PC-3 (cell line): ENCODE data around the gene ST6GALNAC3. TPM values are rescaled to one million over a fixed set of nuclear protein-coding genes. Genes with fewer than 3 reads are reported as not detected.
A peak's percentile ranks its signal among the peaks of the same experiment; 100 is the strongest.

Experiments
- ATAC-seq: fragments of 200-7000 bp; cut with Tn5 transposase; 2 replicates; pipeline ENCODE4 v1.9.1; 2020; ENCODE audit warnings: mild to moderate bottlenecking, moderate library complexity
- BruUV-seq: library from RNA; stranded (reverse); fragments of 400-500 nt; replicated peaks from 2 replicates; lab custom pipeline; 2021; lab: Mats Ljungman, UMichigan
- CTCF ChIA-PET: fragments of 300-600 bp; sonication (Branson Sonifier 250); formaldehyde crosslinking; loops from one replicate; lab custom pipeline; 2022; ENCODE audit warnings: antibody characterized with exemption; lab: Charles Lee
- POLR2A ChIA-PET: fragments of 300-600 bp; sonication (Branson Sonifier 250); formaldehyde crosslinking; loops from one replicate; lab custom pipeline; 2022; ENCODE audit warnings: antibody characterized with exemption; ENCODE audit not compliant: unreplicated experiment; lab: Charles Lee
- DNase-seq: peaks from one replicate; pipeline ENCODE4 v3.0.0-alpha.2; 2015
- H2AFZ ChIP-seq: fragments of 300-600 bp; sonication (generic); 2 replicates; pipeline ENCODE4 v1.6.0; 2016; ENCODE audit warnings: antibody characterized with exemption, low read length
- H3F3A ChIP-seq: fragments of 300-600 bp; sonication (generic); one replicate; pipeline ENCODE4 v1.6.0; 2017; ENCODE audit warnings: antibody characterized with exemption, low read length, control low read depth, mild to moderate bottlenecking; ENCODE audit not compliant: unreplicated experiment
- H3K27ac ChIP-seq: fragments of 300-600 bp; sonication (generic); 2 replicates; pipeline ENCODE4 v1.5.1; 2016; ENCODE audit warnings: mild to moderate bottlenecking, low read length
- H3K27me3 ChIP-seq: fragments of 300-600 bp; sonication (generic); 2 replicates; pipeline ENCODE4 v1.6.1; 2016; ENCODE audit warnings: low read length, mixed read lengths
- H3K36me3 ChIP-seq: fragments of 300-600 bp; sonication (generic); 2 replicates; pipeline ENCODE4 v1.6.1; 2016; ENCODE audit warnings: low read depth, mixed run types, low read length, mixed read lengths
- H3K4me1 ChIP-seq: fragments of 300-600 bp; sonication (generic); 2 replicates; pipeline ENCODE4 v1.5.1; 2016; ENCODE audit warnings: low read length; ENCODE audit not compliant: insufficient read depth
- H3K4me2 ChIP-seq: fragments of 300-600 bp; sonication (generic); 2 replicates; pipeline ENCODE4 v1.6.0; 2016; ENCODE audit warnings: low read length
- H3K4me3 ChIP-seq: fragments of 300-600 bp; sonication (generic); 2 replicates; pipeline ENCODE4 v1.5.1; 2016; ENCODE audit warnings: mild to moderate bottlenecking, low read length, mixed read lengths
- H3K79me2 ChIP-seq: fragments of 300-600 bp; sonication (generic); 2 replicates; pipeline ENCODE4 v1.6.1; 2017; ENCODE audit warnings: low read length, mixed read lengths
- H3K9ac ChIP-seq: fragments of 300-600 bp; sonication (generic); 2 replicates; pipeline ENCODE4 v1.6.0; 2016; ENCODE audit warnings: mild to moderate bottlenecking, low read length
- H3K9me2 ChIP-seq: fragments of 300-600 bp; sonication (generic); replicated peaks from 2 replicates; pipeline ENCODE4 v1.6.1; 2016; ENCODE audit warnings: mixed run types, low read length, mixed read lengths
- H3K9me3 ChIP-seq: fragments of 300-600 bp; sonication (generic); 2 replicates; pipeline ENCODE4 v1.6.1; 2016; ENCODE audit warnings: low read length, mixed read lengths
- H4K20me1 ChIP-seq: fragments of 300-600 bp; sonication (generic); 2 replicates; pipeline ENCODE4 v1.6.1; 2016; ENCODE audit warnings: low read length, mixed read lengths
- EZH2 ChIP-seq: fragments of 300-600 bp; sonication (generic); IDR thresholded peaks from one replicate; pipeline ENCODE4 v1.6.1; 2017; ENCODE audit warnings: antibody characterized with exemption, mild to moderate bottlenecking, low read length; ENCODE audit not compliant: unreplicated experiment
- EZH2phosphoT487 ChIP-seq: fragments of 300-600 bp; sonication (generic); IDR thresholded peaks from 2 replicates; pipeline ENCODE4 v1.6.1; 2018; ENCODE audit warnings: mild to moderate bottlenecking, antibody characterized with exemption, low read length, borderline replicate concordance
- intact Hi-C: fragments of 100-400 bp; cut with micrococcal nuclease; formaldehyde crosslinking; loops from 2 replicates; pipeline ENCODE4 v1.9.0; 2023
- total RNA-seq: library from RNA; depleted of rRNA; stranded (reverse); fragments of >200 nt; gene quantifications from 2 replicates; pipeline ENCODE4 v1.2.3, GENCODE V29; 2014
- TF ChIP-seq, protein P1 (sequence below): fragments of 300-600 bp; sonication (generic); conservative IDR thresholded peaks from 2 replicates; pipeline ENCODE4 v1.5.1; 2017; ENCODE audit warnings: antibody characterized with exemption, low read depth, mild to moderate bottlenecking, low read length

Gene ST6GALNAC3
- total RNA-seq, 1 experiment from 2014 or later, result not detected

DNA sequence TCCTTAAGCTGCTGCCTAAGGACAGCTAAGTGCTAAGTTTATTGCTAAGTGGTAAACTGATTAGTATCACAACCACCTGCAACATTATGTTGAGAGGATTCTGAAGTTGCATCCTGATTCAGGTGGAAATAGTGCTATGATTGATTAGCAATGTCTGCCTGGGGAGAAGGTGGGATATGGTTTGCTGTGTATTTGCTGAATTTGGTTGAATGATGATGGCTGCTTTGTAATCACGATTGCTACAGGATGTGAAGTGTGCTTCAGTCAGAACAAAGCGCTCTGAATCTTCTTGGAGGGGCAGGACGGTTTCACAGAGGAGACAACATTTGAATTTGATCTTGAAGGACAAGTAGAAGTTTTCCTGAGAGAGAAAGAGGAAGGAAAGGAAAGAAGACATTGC lies 226.0 kb downstream of the ST6GALNAC3 start:
- Histone ChIP-seq H3F3A (no peaks in the 10 kb centered on the region), H3K4me3 (no peak overlapping the region), H2AFZ (no peak overlapping the region), H3K36me3 (no peaks in the 10 kb centered on the region), H3K9me3 (no peaks in the 10 kb centered on the region), H3K9me2 (no peaks in the 10 kb centered on the region), H3K79me2 (no peaks in the 10 kb centered on the region), H3K27me3 (peaks cover 18% of the 10 kb centered on the region), H3K4me1 (no peaks in the 10 kb centered on the region), H3K9ac (no peak overlapping the region), H3K27ac (no peak overlapping the region), H4K20me1 (no peaks in the 10 kb centered on the region), H3K4me2 (no peak overlapping the region)
- intact Hi-C loops, result no loop called here
- TF ChIP-seq EZH2 (no peak), EZH2phosphoT487 (no peak)
- TF ChIP-seq, protein P1, sequence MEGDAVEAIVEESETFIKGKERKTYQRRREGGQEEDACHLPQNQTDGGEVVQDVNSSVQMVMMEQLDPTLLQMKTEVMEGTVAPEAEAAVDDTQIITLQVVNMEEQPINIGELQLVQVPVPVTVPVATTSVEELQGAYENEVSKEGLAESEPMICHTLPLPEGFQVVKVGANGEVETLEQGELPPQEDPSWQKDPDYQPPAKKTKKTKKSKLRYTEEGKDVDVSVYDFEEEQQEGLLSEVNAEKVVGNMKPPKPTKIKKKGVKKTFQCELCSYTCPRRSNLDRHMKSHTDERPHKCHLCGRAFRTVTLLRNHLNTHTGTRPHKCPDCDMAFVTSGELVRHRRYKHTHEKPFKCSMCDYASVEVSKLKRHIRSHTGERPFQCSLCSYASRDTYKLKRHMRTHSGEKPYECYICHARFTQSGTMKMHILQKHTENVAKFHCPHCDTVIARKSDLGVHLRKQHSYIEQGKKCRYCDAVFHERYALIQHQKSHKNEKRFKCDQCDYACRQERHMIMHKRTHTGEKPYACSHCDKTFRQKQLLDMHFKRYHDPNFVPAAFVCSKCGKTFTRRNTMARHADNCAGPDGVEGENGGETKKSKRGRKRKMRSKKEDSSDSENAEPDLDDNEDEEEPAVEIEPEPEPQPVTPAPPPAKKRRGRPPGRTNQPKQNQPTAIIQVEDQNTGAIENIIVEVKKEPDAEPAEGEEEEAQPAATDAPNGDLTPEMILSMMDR, result no peak
- ChIA-PET CTCF (no interaction called here), POLR2A (no interaction called here)
- no peak for DNase-seq
- BruUV-seq, result no TSS peak
- no peak for ATAC-seq

DNA sequence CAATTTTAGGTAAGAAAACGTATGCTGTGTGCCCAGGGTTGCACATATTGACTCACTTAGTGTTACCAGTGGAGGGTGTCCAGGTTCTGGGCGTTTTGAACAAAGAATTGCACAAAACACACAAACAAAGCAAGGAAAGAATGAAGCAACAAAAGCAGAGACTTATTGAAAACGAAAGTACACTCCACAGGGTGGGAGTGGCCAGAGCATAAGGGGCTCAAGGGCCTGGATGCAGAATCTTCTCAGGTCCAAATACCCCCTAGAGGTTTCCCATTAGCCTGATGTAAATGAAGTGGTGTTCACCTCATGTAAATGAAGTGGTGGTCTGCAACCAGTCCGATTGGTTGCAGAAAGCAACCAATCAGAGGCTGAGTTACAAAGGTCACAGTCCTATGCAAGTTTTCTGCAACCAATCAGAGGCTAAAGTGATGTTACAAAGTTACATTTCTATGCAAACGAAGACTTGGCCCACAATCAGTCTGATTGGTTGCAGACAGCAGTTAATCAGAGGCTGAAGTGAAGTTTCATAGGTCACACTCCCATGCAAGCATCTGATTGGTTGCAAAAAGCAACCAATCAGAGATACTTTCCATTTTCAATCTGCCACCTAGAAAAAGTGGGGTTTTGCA lies 228.3 kb downstream of the ST6GALNAC3 start:
- TF ChIP-seq EZH2phosphoT487, result no peak
- TF ChIP-seq, protein P1, result no peak
- no peak for TF ChIP-seq EZH2
- no peaks in the 10 kb centered on the region for H4K20me1 ChIP-seq
- no peaks in the 10 kb centered on the region for H3K4me1 ChIP-seq
- H3F3A ChIP-seq, result no peaks in the 10 kb centered on the region
- H3K9ac ChIP-seq, result no peak overlapping the region
- no peaks in the 10 kb centered on the region for H3K9me2 ChIP-seq
- H3K4me3 ChIP-seq, result peak overlapping the region; percentile 42; the same call in 1 of the 2 replicates
- H3K9me3 ChIP-seq, result no peaks in the 10 kb centered on the region
- H2AFZ ChIP-seq, result no peak overlapping the region
- H3K4me2 ChIP-seq, result peak overlapping the region; percentile 41
- intact Hi-C loops, result no loop called here
- ChIA-PET POLR2A (no interaction called here), CTCF (no interaction called here)
- no peaks in the 10 kb centered on the region for H3K79me2 ChIP-seq
- no peak overlapping the region for H3K27ac ChIP-seq
- H3K27me3 ChIP-seq, result peaks cover 17% of the 10 kb centered on the region
- no TSS peak for BruUV-seq
- no peaks in the 10 kb centered on the region for H3K36me3 ChIP-seq
- no peak for ATAC-seq
- DNase-seq, result no peak

DNA sequence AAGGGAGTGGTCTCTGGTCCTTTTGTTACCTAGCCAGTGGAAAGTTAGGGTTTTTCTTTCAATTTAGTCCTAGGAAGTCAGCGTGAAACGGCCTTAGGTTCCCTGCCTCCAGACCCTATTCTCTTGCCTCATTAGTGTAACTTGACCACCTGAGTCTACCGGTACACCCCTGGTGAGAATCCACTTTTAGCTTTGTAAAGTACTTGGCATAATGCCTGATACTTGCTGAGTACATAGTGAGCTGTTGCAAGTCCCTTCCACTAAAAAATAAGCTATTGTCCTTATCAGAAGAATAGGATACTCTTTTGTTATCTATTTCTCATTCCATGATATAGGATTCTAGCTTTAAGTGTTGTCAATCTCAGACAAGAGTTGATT lies 228.8 kb downstream of the ST6GALNAC3 start:
- no TSS peak for BruUV-seq
- H3F3A ChIP-seq, result no peaks in the 10 kb centered on the region
- H2AFZ ChIP-seq, result no peak overlapping the region
- no peaks in the 10 kb centered on the region for H3K9me3 ChIP-seq
- H3K27me3 ChIP-seq, result peaks cover 17% of the 10 kb centered on the region
- H3K79me2 ChIP-seq, result no peaks in the 10 kb centered on the region
- CTCF ChIA-PET, result no interaction called here
- intact Hi-C loops, result no loop called here
- no peak overlapping the region for H3K4me3 ChIP-seq
- ATAC-seq (no peak), DNase-seq (no peak)
- TF ChIP-seq, protein P1, result no peak
- no peak for TF ChIP-seq EZH2
- no peak for TF ChIP-seq EZH2phosphoT487
- no peaks in the 10 kb centered on the region for H4K20me1 ChIP-seq
- H3K4me1 ChIP-seq, result no peaks in the 10 kb centered on the region
- no peak overlapping the region for H3K9ac ChIP-seq
- H3K36me3 ChIP-seq, result no peaks in the 10 kb centered on the region
- POLR2A ChIA-PET, result no interaction called here
- no peaks in the 10 kb centered on the region for H3K9me2 ChIP-seq
- H3K4me2 ChIP-seq, result no peak overlapping the region
- H3K27ac ChIP-seq, result no peak overlapping the region
